HEK293 (cell line): ENCODE data around the gene MATN3.

Source experiments
- CTCF ChIP-seq: fragments of 450-650 bp; formaldehyde crosslinking; IDR thresholded peaks from 2 replicates; pipeline ENCODE4 v1.5.1; 2016; ENCODE audit warnings: missing biosample characterization, missing genetic modification characterization
- GLIS1 ChIP-seq: fragments of 450-650 bp; formaldehyde crosslinking; IDR thresholded peaks from 2 replicates; pipeline ENCODE4 v1.5.1; 2016; ENCODE audit warnings: missing biosample characterization, missing genetic modification characterization
- MEIS1 ChIP-seq: sonication (generic); formaldehyde crosslinking; IDR thresholded peaks from 2 replicates; pipeline ENCODE4 v1.8.1; 2022; ENCODE audit warnings: missing genetic modification reagents, mild to moderate bottlenecking, borderline replicate concordance
- YY1 ChIP-seq: fragments of 450-650 bp; formaldehyde crosslinking; IDR thresholded peaks from 2 replicates; pipeline ENCODE4 v1.5.1; 2018; ENCODE audit warnings: missing biosample characterization, missing genetic modification characterization
- ZNF114 ChIP-seq: fragments of 450-650 bp; formaldehyde crosslinking; IDR thresholded peaks from 2 replicates; pipeline ENCODE4 v1.5.0; 2017; ENCODE audit warnings: missing biosample characterization, missing genetic modification characterization
- TF ChIP-seq, protein P1 (sequence below): fragments of 450-650 bp; formaldehyde crosslinking; IDR thresholded peaks from 2 replicates; pipeline ENCODE4 v1.5.1; 2016; ENCODE audit warnings: missing biosample characterization, missing genetic modification characterization

- TF ChIP-seq, protein P1, sequence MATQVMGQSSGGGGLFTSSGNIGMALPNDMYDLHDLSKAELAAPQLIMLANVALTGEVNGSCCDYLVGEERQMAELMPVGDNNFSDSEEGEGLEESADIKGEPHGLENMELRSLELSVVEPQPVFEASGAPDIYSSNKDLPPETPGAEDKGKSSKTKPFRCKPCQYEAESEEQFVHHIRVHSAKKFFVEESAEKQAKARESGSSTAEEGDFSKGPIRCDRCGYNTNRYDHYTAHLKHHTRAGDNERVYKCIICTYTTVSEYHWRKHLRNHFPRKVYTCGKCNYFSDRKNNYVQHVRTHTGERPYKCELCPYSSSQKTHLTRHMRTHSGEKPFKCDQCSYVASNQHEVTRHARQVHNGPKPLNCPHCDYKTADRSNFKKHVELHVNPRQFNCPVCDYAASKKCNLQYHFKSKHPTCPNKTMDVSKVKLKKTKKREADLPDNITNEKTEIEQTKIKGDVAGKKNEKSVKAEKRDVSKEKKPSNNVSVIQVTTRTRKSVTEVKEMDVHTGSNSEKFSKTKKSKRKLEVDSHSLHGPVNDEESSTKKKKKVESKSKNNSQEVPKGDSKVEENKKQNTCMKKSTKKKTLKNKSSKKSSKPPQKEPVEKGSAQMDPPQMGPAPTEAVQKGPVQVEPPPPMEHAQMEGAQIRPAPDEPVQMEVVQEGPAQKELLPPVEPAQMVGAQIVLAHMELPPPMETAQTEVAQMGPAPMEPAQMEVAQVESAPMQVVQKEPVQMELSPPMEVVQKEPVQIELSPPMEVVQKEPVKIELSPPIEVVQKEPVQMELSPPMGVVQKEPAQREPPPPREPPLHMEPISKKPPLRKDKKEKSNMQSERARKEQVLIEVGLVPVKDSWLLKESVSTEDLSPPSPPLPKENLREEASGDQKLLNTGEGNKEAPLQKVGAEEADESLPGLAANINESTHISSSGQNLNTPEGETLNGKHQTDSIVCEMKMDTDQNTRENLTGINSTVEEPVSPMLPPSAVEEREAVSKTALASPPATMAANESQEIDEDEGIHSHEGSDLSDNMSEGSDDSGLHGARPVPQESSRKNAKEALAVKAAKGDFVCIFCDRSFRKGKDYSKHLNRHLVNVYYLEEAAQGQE: no peak
- no peak for TF ChIP-seq CTCF (tag by site-specific recombination)
- TF ChIP-seq YY1 (tag by site-specific recombination): no peak
- TF ChIP-seq ZNF114 (tag by site-specific recombination): no peak
- TF ChIP-seq GLIS1: no peak
- TF ChIP-seq MEIS1 (CRISPR knock-in tag): no peak
Observed at GRCh38 chr2:19971691-19972090, 40.8 kb downstream of the MATN3 start.
